ENCODE measurements around the gene MKNK2. TPM values are rescaled to one million over a fixed set of nuclear protein-coding genes. Genes with fewer than 3 reads are reported as not detected.

MKNK2 gene
- total and polyA plus RNA-seq, 10 of the 15 experiments (the other 5 are each of a cell fraction or from before 2014, with no cell fraction given): 9.6 to 365 (median 69.9) TPM

- SMC1A ChIA-PET (ENCODE audit: uncharacterized antibody, unreplicated experiment): no interaction called here
- no peak overlapping the region for H3K27ac ChIP-seq (ENCODE audit: control insufficient read depth, insufficient read depth)
- H3K4me2 ChIP-seq (ENCODE audit: control insufficient read depth, insufficient read depth): no peak overlapping the region
- in situ Hi-C loops (cut with MboI): no loop called here
- no peak overlapping the region for H3K9ac ChIP-seq (ENCODE audit: control insufficient read depth, insufficient read depth, low read length)
- H3K36me3 ChIP-seq (ENCODE audit: control insufficient read depth in 2 of 2, insufficient read depth in 2 of 2, low read length in 1 of 2): peaks cover 22 to 37% of the 10 kb centered on the region in 2 experiments; a peak in 3 of 4 replicates
- peaks cover 15% of the 10 kb centered on the region for H3K79me2 ChIP-seq (ENCODE audit: control insufficient read depth, insufficient read depth, low read length)
- POLR2A ChIA-PET: no interaction called here
- WGBS (ENCODE audit: insufficient coverage, insufficient replicate concordance, low lambda C conversion rate, missing lambda C conversion rate): 92% methylated on average over 11 of the region's 11 CpGs
- CTCF ChIA-PET: no interaction called here
- H3K9me3 ChIP-seq (replicated peaks; ENCODE audit: control insufficient read depth, insufficient read depth, low read length): no peaks in the 10 kb centered on the region; the same call in 2 of the 3 replicates
- FAIRE-seq (no peak), ATAC-seq (no peak), DNase-seq (ENCODE audit: low read depth, low spot score) (no peak)
- no TSS peak for BruUV-seq (replicated peaks)
- H3K4me3 ChIP-seq: no peak overlapping the region
- H4K20me1 ChIP-seq (ENCODE audit: control insufficient read depth, insufficient read depth): no peaks in the 10 kb centered on the region
- intact Hi-C loops (cut with micrococcal nuclease; ENCODE audit: unreplicated experiment): no loop called here
- H2AFZ ChIP-seq (ENCODE audit: control insufficient read depth, low read depth, low read length): no peak overlapping the region
- RAD21 ChIA-PET (ENCODE audit: unreplicated experiment): no interaction called here
- peaks cover 2% of the 10 kb centered on the region; the same call in 1 of the 2 replicates for H3K4me1 ChIP-seq (ENCODE audit: control insufficient read depth, insufficient read depth, low read length)
- no peaks in the 10 kb centered on the region for H3K27me3 ChIP-seq (replicated peaks in 1 of 2; ENCODE audit: control insufficient read depth in 2 of 2, insufficient read depth in 2 of 2, low read length in 1 of 2)
- TF ChIP-seq PBX3 (IDR thresholded peaks at IDR 0.05; ENCODE audit: insufficient replicate concordance, low read depth, low read length) (no peak), PRDM15 (CRISPR knock-in tag; IDR thresholded peaks at IDR 0.05) (no peak), STAT3 (IDR thresholded peaks at IDR 0.05; ENCODE audit: low read depth, low read length) (no peak), ZBTB11 (CRISPR knock-in tag; IDR thresholded peaks at IDR 0.05) (no peak), RFX5 (IDR thresholded peaks at IDR 0.05; ENCODE audit: low read depth, low read length) (no peak), ZNF207 (IDR thresholded peaks at IDR 0.05; ENCODE audit: borderline replicate concordance) (no peak), KAT2A (conservative IDR thresholded peaks at IDR 0.05; ENCODE audit: control insufficient read depth, low read depth, low read length) (no peak), NKRF (conservative IDR thresholded peaks at IDR 0.05) (no peak), ELK1 (IDR thresholded peaks at IDR 0.05; ENCODE audit: low read depth, low read length) (no peak), HDGF (IDR thresholded peaks at IDR 0.05) (no peak), ATF3 (IDR thresholded peaks at IDR 0.05; ENCODE audit: borderline replicate concordance, extremely low read depth, low read depth, low read length) (no peak)
Measured at GRCh38 chr19:2100719-2101061, 49.6 kb upstream of the MKNK2 start.
